WTC11 (cell line): ENCODE results near the gene SPNS3. TPM values are rescaled to one million over a fixed set of nuclear protein-coding genes. Genes with fewer than 3 reads are reported as not detected.

Experiments
- ATAC-seq: fragments of 200-7000 bp; cut with Tn5 transposase; 2 replicates; pipeline ENCODE4 v1.10.0; 2021; ENCODE audit warnings: mild to moderate bottlenecking, moderate library complexity
- CTCF ChIA-PET: fragments of 300-600 bp; sonication (Branson Sonifier 250); formaldehyde crosslinking; loops from one replicate; lab custom pipeline; 2021; ENCODE audit warnings: antibody characterized with exemption; lab: Charles Lee
- POLR2A ChIA-PET: fragments of 350-600 bp; sonication (Branson Sonifier 250); formaldehyde crosslinking; loops from one replicate; lab custom pipeline; 2021; ENCODE audit warnings: antibody characterized with exemption; lab: Charles Lee
- DNase-seq: peaks from one replicate; pipeline ENCODE4 v3.0.0; 2021; ENCODE audit warnings: low spot score
- H3K27ac Mint-ChIP-seq: 2 replicates; pipeline ENCODE4 v1.8.0; 2021; ENCODE audit warnings: mixed read lengths
- H3K27me3 Mint-ChIP-seq: 2 replicates; pipeline ENCODE4 v1.8.0; 2021; ENCODE audit warnings: low read depth, mild to moderate bottlenecking, moderate library complexity, mixed read lengths
- H3K36me3 Mint-ChIP-seq: 2 replicates; pipeline ENCODE4 v1.8.0; 2021; ENCODE audit warnings: mixed read lengths
- H3K4me1 Mint-ChIP-seq: 2 replicates; pipeline ENCODE4 v1.8.0; 2022; ENCODE audit warnings: mixed read lengths
- H3K4me3 Mint-ChIP-seq: 2 replicates; pipeline ENCODE4 v1.8.0; 2021; ENCODE audit warnings: mild to moderate bottlenecking, moderate library complexity, mixed read lengths
- H3K9me3 Mint-ChIP-seq: 2 replicates; pipeline ENCODE4 v1.8.0; 2021; ENCODE audit warnings: mixed read lengths
- E2F1 ChIP-seq: sonication (generic); formaldehyde crosslinking; IDR thresholded peaks from 2 replicates; pipeline ENCODE4 v1.8.0; 2022; ENCODE audit warnings: mild to moderate bottlenecking, missing genetic modification reagents
- E2F5 ChIP-seq: sonication (generic); formaldehyde crosslinking; IDR thresholded peaks from 2 replicates; pipeline ENCODE4 v1.8.1; 2022; ENCODE audit warnings: mild to moderate bottlenecking, moderate library complexity, missing genetic modification reagents
- ETV6 ChIP-seq: sonication (generic); formaldehyde crosslinking; IDR thresholded peaks from 2 replicates; pipeline ENCODE4 v1.8.1; 2022; ENCODE audit warnings: mild to moderate bottlenecking, missing genetic modification reagents
- FOXP4 ChIP-seq: sonication (generic); formaldehyde crosslinking; IDR thresholded peaks from 2 replicates; pipeline ENCODE4 v1.8.0; 2022; ENCODE audit warnings: mild to moderate bottlenecking, missing genetic modification reagents
- IRF1 ChIP-seq: sonication (generic); formaldehyde crosslinking; IDR thresholded peaks from 2 replicates; pipeline ENCODE4 v1.8.0; 2023; ENCODE audit warnings: missing genetic modification reagents
- MLX ChIP-seq: sonication (generic); formaldehyde crosslinking; IDR thresholded peaks from 2 replicates; pipeline ENCODE4 v1.8.1; 2023; ENCODE audit warnings: mild to moderate bottlenecking, missing genetic modification reagents, moderate library complexity
- MXD4 ChIP-seq: fragments of 250-450 bp; sonication (Bioruptor Pico); IDR thresholded peaks from 2 replicates; pipeline ENCODE4 v1.8.0; 2021; ENCODE audit warnings: mild to moderate bottlenecking, moderate library complexity, borderline replicate concordance
- PREB ChIP-seq: sonication (generic); formaldehyde crosslinking; IDR thresholded peaks from 2 replicates; pipeline ENCODE4 v1.8.1; 2022; ENCODE audit warnings: mild to moderate bottlenecking, missing genetic modification reagents, moderate library complexity, borderline replicate concordance
- STAT6 ChIP-seq: sonication (generic); formaldehyde crosslinking; conservative IDR thresholded peaks from 2 replicates; pipeline ENCODE4 v1.8.1; 2023; ENCODE audit warnings: mild to moderate bottlenecking, low read depth, missing genetic modification reagents, moderate library complexity
- TP53 ChIP-seq: sonication (generic); formaldehyde crosslinking; IDR thresholded peaks from 2 replicates; pipeline ENCODE4 v1.8.1; 2023; ENCODE audit warnings: mild to moderate bottlenecking, missing genetic modification reagents
- USF1 ChIP-seq: sonication (generic); formaldehyde crosslinking; IDR thresholded peaks from 2 replicates; pipeline ENCODE4 v1.8.0; 2022; ENCODE audit warnings: mild to moderate bottlenecking, missing genetic modification reagents
- ZMAT4 ChIP-seq: fragments of 250-450 bp; sonication (Bioruptor Pico); IDR thresholded peaks from 2 replicates; pipeline ENCODE4 v1.9.0; 2021; ENCODE audit warnings: mild to moderate bottlenecking
- ZNF232 ChIP-seq: sonication (generic); formaldehyde crosslinking; IDR thresholded peaks from 2 replicates; pipeline ENCODE4 v1.8.0; 2022; ENCODE audit warnings: mild to moderate bottlenecking, missing genetic modification reagents
- ZNF396 ChIP-seq: fragments of 250-450 bp; sonication (Bioruptor Pico); IDR thresholded peaks from 2 replicates; pipeline ENCODE4 v1.8.0; 2021; ENCODE audit warnings: mild to moderate bottlenecking, moderate library complexity, borderline replicate concordance
- ZNF423 ChIP-seq: fragments of 250-450 bp; sonication (Bioruptor Pico); IDR thresholded peaks from 2 replicates; pipeline ENCODE4 v2.1.2; 2022; ENCODE audit warnings: mild to moderate bottlenecking, moderate library complexity
- total RNA-seq: library from RNA; stranded (reverse); gene quantifications from 3 replicates; pipeline ENCODE4 v1.2.3, GENCODE V29; 2021

Gene SPNS3
- total RNA-seq, 1 experiment from 2014 or later = not detected

- peaks cover 31% of the 10 kb centered on the region for H3K27me3 Mint-ChIP-seq
- H3K27ac Mint-ChIP-seq = no peak overlapping the region
- TF ChIP-seq ZNF423 (CRISPR knock-in tag) (no peak), ZNF232 (CRISPR knock-in tag) (no peak), TP53 (CRISPR knock-in tag) (no peak), MLX (CRISPR knock-in tag) (no peak), ZMAT4 (CRISPR knock-in tag) (no peak), E2F1 (no peak), ZNF396 (CRISPR knock-in tag) (no peak), IRF1 (CRISPR knock-in tag) (no peak), FOXP4 (CRISPR knock-in tag) (no peak), ETV6 (CRISPR knock-in tag) (no peak), PREB (CRISPR knock-in tag) (no peak), MXD4 (CRISPR knock-in tag) (no peak), USF1 (CRISPR knock-in tag) (no peak), STAT6 (CRISPR knock-in tag) (no peak), E2F5 (no peak)
- TF ChIP-seq, all 79 proteins: peak for 0
- Mint-ChIP-seq H3K4me3 (no peak overlapping the region), H3K9me3 (no peaks in the 10 kb centered on the region), H3K36me3 (no peaks in the 10 kb centered on the region), H3K4me1 (peaks cover 5% of the 10 kb centered on the region)
- no peak for DNase-seq
- ChIA-PET POLR2A (no interaction called here), CTCF (interaction anchor here (1.2 kb wide), 1 partner anchor 8 kb away, joined by 4 read pairs; no protein-coding TSS in a partner anchor)
- ATAC-seq = no peak
Observed at GRCh38 chr17:4507361-4508111, 73.8 kb downstream of the SPNS3 start.
